MM.1S (cell line): ENCODE data around the gene PHACTR1.

ENCODE experiments used
- DNase-seq: peaks from one replicate; pipeline ENCODE4 v3.0.0-alpha.2; 2015
- H2AFZ ChIP-seq: fragments of 300-600 bp; sonication (generic); 2 replicates; pipeline ENCODE4 v1.6.0; 2016; ENCODE audit warnings: antibody characterized with exemption, low read length
- H3F3A ChIP-seq: fragments of 300-600 bp; sonication (generic); 2 replicates; pipeline ENCODE4 v1.6.1; 2016; ENCODE audit warnings: mild to moderate bottlenecking, antibody characterized with exemption, low read length, moderate library complexity, mixed read lengths; ENCODE audit not compliant: insufficient read depth
- H3K27ac ChIP-seq: fragments of 300-600 bp; sonication (generic); 2 replicates; pipeline ENCODE4 v1.5.1; 2016; ENCODE audit warnings: mild to moderate bottlenecking, low read length
- H3K27me3 ChIP-seq: fragments of 300-600 bp; sonication (generic); replicated peaks from 2 replicates; pipeline ENCODE4 v1.6.0; 2016; ENCODE audit warnings: low read length; ENCODE audit not compliant: insufficient read depth
- H3K36me3 ChIP-seq: fragments of 300-600 bp; sonication (generic); replicated peaks from 2 replicates; pipeline ENCODE4 v1.6.1; 2016; ENCODE audit warnings: mild to moderate bottlenecking, low read length, mixed read lengths; ENCODE audit not compliant: insufficient read depth
- H3K4me1 ChIP-seq: fragments of 300-600 bp; sonication (generic); 2 replicates; pipeline ENCODE4 v1.6.1; 2016; ENCODE audit warnings: low read length, mixed read lengths
- H3K4me2 ChIP-seq: fragments of 300-600 bp; sonication (generic); 2 replicates; pipeline ENCODE4 v1.6.0; 2016; ENCODE audit warnings: low read depth, low read length
- H3K4me3 ChIP-seq: fragments of 300-600 bp; sonication (generic); 2 replicates; pipeline ENCODE4 v1.5.1; 2016; ENCODE audit warnings: low read length, mixed read lengths
- H3K79me2 ChIP-seq: fragments of 300-600 bp; sonication (generic); 2 replicates; pipeline ENCODE4 v1.6.1; 2016; ENCODE audit warnings: mixed run types, low read length, mixed read lengths
- H3K9ac ChIP-seq: fragments of 300-600 bp; sonication (generic); 2 replicates; pipeline ENCODE4 v1.6.1; 2016; ENCODE audit warnings: low read length, mixed read lengths
- H3K9me2 ChIP-seq: fragments of 300-600 bp; sonication (generic); replicated peaks from 2 replicates; pipeline ENCODE4 v1.6.1; 2016; ENCODE audit warnings: mild to moderate bottlenecking, low read length, mixed read lengths; ENCODE audit not compliant: insufficient read depth
- H3K9me3 ChIP-seq: fragments of 300-600 bp; sonication (generic); replicated peaks from 2 replicates; pipeline ENCODE4 v1.6.1; 2016; ENCODE audit warnings: mild to moderate bottlenecking, low read length, mixed read lengths; ENCODE audit not compliant: insufficient read depth
- H4K20me1 ChIP-seq: fragments of 300-600 bp; sonication (generic); 2 replicates; pipeline ENCODE4 v1.6.1; 2016; ENCODE audit warnings: mild to moderate bottlenecking, low read length, moderate library complexity, mixed read lengths; ENCODE audit not compliant: insufficient read depth
- EZH2 ChIP-seq: fragments of 300-600 bp; sonication (generic); optimal IDR thresholded peaks from 2 replicates; pipeline ENCODE3; 2017; ENCODE audit warnings: low read depth, mild to moderate bottlenecking, antibody characterized with exemption, low read length, mixed read lengths
- EZH2phosphoT487 ChIP-seq: fragments of 300-600 bp; sonication (generic); IDR thresholded peaks from 2 replicates; pipeline ENCODE4 v1.6.1; 2018; ENCODE audit warnings: antibody characterized with exemption, low read length
- TF ChIP-seq, protein P1 (sequence below): fragments of 300-600 bp; sonication (generic); IDR thresholded peaks from 2 replicates; pipeline ENCODE4 v1.5.1; 2016; ENCODE audit warnings: antibody characterized with exemption, low read length, mixed read lengths

PHACTR1 gene

DNA sequence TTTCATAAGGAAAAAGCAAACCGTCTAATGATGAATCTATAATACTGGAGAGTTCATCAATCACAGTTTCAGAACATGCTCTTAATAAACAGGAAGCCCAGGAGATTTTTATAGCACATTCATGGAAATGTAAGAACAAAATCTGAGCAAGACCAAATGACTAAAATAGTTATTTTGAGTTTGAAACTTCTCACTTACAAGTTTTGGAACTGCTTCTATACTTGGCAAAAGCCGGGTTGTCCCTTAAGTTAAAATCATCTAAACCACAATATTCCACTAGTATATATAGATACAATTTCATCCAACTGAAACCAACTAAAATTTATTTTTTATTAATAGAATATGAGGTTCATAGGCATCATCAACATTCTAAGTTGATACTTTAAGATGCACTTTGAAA lies 268.2 kb downstream of the PHACTR1 start:
- no peaks in the 10 kb centered on the region for H3K9me3 ChIP-seq
- H3K9ac ChIP-seq = no peak overlapping the region
- no peak overlapping the region for H2AFZ ChIP-seq
- no peak for DNase-seq
- no peaks in the 10 kb centered on the region for H4K20me1 ChIP-seq
- no peaks in the 10 kb centered on the region for H3K4me1 ChIP-seq
- H3K79me2 ChIP-seq = no peaks in the 10 kb centered on the region
- H3K27ac ChIP-seq = no peak overlapping the region
- H3F3A ChIP-seq = no peaks in the 10 kb centered on the region
- H3K4me3 ChIP-seq = no peak overlapping the region
- H3K27me3 ChIP-seq = no peaks in the 10 kb centered on the region
- H3K4me2 ChIP-seq = no peak overlapping the region
- H3K36me3 ChIP-seq = no peaks in the 10 kb centered on the region
- no peaks in the 10 kb centered on the region for H3K9me2 ChIP-seq
- TF ChIP-seq EZH2 (no peak), EZH2phosphoT487 (no peak)

DNA sequence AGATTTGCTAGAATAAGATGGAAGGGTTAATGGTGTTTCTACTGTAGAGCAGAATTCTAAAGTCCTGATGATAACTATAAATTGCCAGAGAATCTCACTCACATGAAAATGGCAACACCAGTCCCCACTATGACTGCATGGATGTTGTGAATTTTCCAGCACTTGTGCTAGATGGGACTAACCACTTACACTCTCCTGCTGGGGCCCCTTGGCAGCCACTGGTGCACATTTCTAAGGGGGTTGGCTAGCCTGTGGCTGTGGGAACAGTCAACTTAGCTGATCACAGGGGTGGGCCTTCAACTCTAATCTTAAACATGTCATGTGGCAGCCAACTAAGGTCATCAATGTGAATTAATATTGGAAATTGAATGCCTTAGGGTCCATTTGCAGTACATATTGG lies 271.2 kb downstream of the PHACTR1 start:
- Histone ChIP-seq H3F3A (no peaks in the 10 kb centered on the region), H3K79me2 (no peaks in the 10 kb centered on the region), H2AFZ (no peak overlapping the region), H3K4me1 (no peaks in the 10 kb centered on the region), H3K4me2 (no peak overlapping the region), H3K36me3 (no peaks in the 10 kb centered on the region), H3K9me2 (no peaks in the 10 kb centered on the region), H4K20me1 (no peaks in the 10 kb centered on the region), H3K4me3 (no peak overlapping the region), H3K9ac (no peak overlapping the region), H3K27me3 (no peaks in the 10 kb centered on the region), H3K27ac (no peak overlapping the region), H3K9me3 (no peaks in the 10 kb centered on the region)
- no peak for DNase-seq
- TF ChIP-seq EZH2 (no peak), EZH2phosphoT487 (no peak)
- TF ChIP-seq, protein P1, sequence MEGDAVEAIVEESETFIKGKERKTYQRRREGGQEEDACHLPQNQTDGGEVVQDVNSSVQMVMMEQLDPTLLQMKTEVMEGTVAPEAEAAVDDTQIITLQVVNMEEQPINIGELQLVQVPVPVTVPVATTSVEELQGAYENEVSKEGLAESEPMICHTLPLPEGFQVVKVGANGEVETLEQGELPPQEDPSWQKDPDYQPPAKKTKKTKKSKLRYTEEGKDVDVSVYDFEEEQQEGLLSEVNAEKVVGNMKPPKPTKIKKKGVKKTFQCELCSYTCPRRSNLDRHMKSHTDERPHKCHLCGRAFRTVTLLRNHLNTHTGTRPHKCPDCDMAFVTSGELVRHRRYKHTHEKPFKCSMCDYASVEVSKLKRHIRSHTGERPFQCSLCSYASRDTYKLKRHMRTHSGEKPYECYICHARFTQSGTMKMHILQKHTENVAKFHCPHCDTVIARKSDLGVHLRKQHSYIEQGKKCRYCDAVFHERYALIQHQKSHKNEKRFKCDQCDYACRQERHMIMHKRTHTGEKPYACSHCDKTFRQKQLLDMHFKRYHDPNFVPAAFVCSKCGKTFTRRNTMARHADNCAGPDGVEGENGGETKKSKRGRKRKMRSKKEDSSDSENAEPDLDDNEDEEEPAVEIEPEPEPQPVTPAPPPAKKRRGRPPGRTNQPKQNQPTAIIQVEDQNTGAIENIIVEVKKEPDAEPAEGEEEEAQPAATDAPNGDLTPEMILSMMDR = no peak

DNA sequence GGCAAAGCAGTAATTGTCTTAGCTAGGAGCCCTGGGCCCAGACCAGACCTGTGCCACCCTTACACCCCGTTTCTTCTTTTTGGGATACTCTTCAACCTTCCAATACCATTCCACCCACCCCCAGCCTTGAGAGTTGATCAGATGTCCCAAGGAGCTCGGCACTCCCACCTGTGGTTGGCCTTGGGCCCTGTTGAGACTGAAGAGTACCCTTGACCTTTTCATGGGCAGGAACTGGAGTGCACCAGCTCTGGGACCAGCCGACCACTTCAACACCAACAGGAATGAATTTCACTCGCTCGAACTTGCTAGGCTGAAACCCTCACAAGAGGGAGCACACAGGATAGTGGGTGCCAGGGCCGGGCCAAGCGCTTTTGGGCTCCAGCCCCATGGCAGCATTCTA lies 273.6 kb downstream of the PHACTR1 start:
- Histone ChIP-seq H3K27me3 (no peaks in the 10 kb centered on the region), H4K20me1 (no peaks in the 10 kb centered on the region), H3K9me3 (no peaks in the 10 kb centered on the region), H2AFZ (no peak overlapping the region), H3F3A (no peaks in the 10 kb centered on the region), H3K9ac (no peak overlapping the region), H3K4me3 (no peak overlapping the region), H3K9me2 (no peaks in the 10 kb centered on the region), H3K79me2 (no peaks in the 10 kb centered on the region), H3K27ac (no peak overlapping the region), H3K36me3 (no peaks in the 10 kb centered on the region), H3K4me2 (no peak overlapping the region), H3K4me1 (no peaks in the 10 kb centered on the region)
- TF ChIP-seq, protein P1 = no peak
- TF ChIP-seq EZH2 = no peak
- no peak for TF ChIP-seq EZH2phosphoT487
- DNase-seq = no peak

DNA sequence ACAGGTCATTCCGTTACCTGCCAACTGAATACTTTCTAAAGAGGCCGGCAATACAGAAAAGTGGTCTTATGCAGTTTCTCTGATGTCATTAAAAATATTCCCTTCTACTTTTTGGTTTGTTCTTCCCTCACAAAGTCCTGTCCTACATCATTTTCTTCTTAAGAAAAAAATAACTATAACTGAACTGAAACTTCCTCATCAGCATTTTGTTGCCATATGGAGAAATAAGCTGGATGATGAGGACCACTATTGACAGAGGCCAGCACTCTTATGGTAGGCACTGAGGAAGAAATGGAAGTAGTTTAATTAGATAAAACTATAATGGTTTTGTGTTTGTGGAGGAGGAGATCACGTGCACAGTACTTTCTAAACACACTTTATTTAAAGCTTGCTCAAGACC lies 274.9 kb downstream of the PHACTR1 start:
- TF ChIP-seq EZH2 (no peak), EZH2phosphoT487 (no peak)
- TF ChIP-seq, protein P1 = no peak
- H3K27ac ChIP-seq = no peak overlapping the region

More for the DNA sequence above, 274.9 kb downstream of the PHACTR1 start:
- Histone ChIP-seq H3K4me3 (no peak overlapping the region), H3K4me1 (no peaks in the 10 kb centered on the region), H3K79me2 (no peaks in the 10 kb centered on the region), H2AFZ (no peak overlapping the region), H3K4me2 (no peak overlapping the region), H3F3A (no peaks in the 10 kb centered on the region), H4K20me1 (no peaks in the 10 kb centered on the region), H3K36me3 (no peaks in the 10 kb centered on the region), H3K9me3 (no peaks in the 10 kb centered on the region), H3K9ac (no peak overlapping the region), H3K27me3 (no peaks in the 10 kb centered on the region), H3K9me2 (no peaks in the 10 kb centered on the region)
- no peak for DNase-seq
